IPS-18a (cell line): Measurements from ENCODE around the gene SMC3.

ENCODE experiments used
- H3K27ac ChIP-seq: one replicate; pipeline ENCODE4 v1.5.1; 2013; ENCODE audit warnings: low read length
- H3K27me3 ChIP-seq: one replicate; pipeline ENCODE4 v1.6.1; 2013; ENCODE audit warnings: mild to moderate bottlenecking, low read length; ENCODE audit not compliant: control insufficient read depth, insufficient read depth
- H3K36me3 ChIP-seq: one replicate; pipeline ENCODE4 v1.6.1; 2013; ENCODE audit warnings: low read depth, low read length; ENCODE audit not compliant: control insufficient read depth
- H3K4me1 ChIP-seq: one replicate; pipeline ENCODE4 v1.6.1; 2013; ENCODE audit warnings: low read depth, low read length; ENCODE audit not compliant: control insufficient read depth
- H3K4me3 ChIP-seq: one replicate; pipeline ENCODE4 v1.5.1; 2013; ENCODE audit warnings: low read length
- H3K9ac ChIP-seq: one replicate; pipeline ENCODE4 v1.6.1; 2013; ENCODE audit warnings: mild to moderate bottlenecking, low read length, moderate library complexity
- H3K9me3 ChIP-seq: one replicate; pipeline ENCODE4 v1.6.1; 2013; ENCODE audit warnings: low read depth, low read length; ENCODE audit not compliant: control insufficient read depth

SMC3 gene

GRCh38 chr10:110651044-110651958 is 83.8 kb downstream of the SMC3 start:
- H3K4me1 ChIP-seq, result peaks cover 7% of the 10 kb centered on the region

GRCh38 chr10:110652475-110653118 is 85.1 kb downstream of the SMC3 start:
- no peak overlapping the region for H3K27ac ChIP-seq
- H3K9ac ChIP-seq, result no peak overlapping the region
- H3K36me3 ChIP-seq, result no peaks in the 10 kb centered on the region
- H3K27me3 ChIP-seq, result no peaks in the 10 kb centered on the region
- no peak overlapping the region for H3K4me3 ChIP-seq
- no peaks in the 10 kb centered on the region for H3K9me3 ChIP-seq
- H3K4me1 ChIP-seq, result peaks cover 7% of the 10 kb centered on the region

More at GRCh38 chr10:110651044-110651958, 83.8 kb downstream of the SMC3 start:
- Histone ChIP-seq H3K27ac (no peak overlapping the region), H3K27me3 (peaks cover 8% of the 10 kb centered on the region), H3K9ac (no peak overlapping the region), H3K36me3 (no peaks in the 10 kb centered on the region), H3K4me3 (no peak overlapping the region), H3K9me3 (no peaks in the 10 kb centered on the region)
